Choroid plexus epithelial cell (primary cell): Measurements from ENCODE around the gene IQSEC2.

Source experiments
- DNase-seq: peaks from one replicate; pipeline ENCODE4 v3.0.0-alpha.2; 2010; ENCODE audit warnings: low read depth
- H3K4me3 ChIP-seq: 2 replicates; pipeline ENCODE4 v1.5.1; 2011; ENCODE audit warnings: low read depth, mild to moderate bottlenecking, control low read depth, low read length, moderate library complexity
- CTCF ChIP-seq: conservative IDR thresholded peaks from 2 replicates; pipeline ENCODE4 v1.5.1; 2011; ENCODE audit warnings: low read depth, mild to moderate bottlenecking, control low read depth, inconsistent platforms, low read length, moderate library complexity

The IQSEC2 gene

DNA sequence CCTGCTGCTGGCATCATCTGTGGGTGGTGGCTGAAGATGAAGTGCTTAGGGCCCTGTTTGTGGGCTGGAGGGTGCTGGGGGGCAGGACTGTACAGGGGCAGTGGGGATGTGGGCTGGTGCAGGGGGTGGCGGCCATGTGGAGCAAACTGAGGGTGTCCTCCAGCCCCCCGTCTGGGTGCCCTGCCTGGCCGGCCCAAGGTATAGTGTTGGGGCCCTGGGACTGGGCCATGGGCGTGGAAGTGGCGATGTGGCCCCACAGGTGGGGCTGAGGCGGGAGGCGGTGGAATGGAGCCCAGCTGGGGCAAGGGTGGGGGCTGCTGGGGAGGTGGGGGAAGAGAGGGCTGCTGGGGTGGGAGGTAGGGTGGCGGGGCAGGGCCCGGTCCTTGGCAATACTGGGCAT lies 46.9 kb downstream of the IQSEC2 start:
- no peak for TF ChIP-seq CTCF
- H3K4me3 ChIP-seq, result no peak overlapping the region
- DNase-seq, result no peak

- DNase-seq, result no peak
- TF ChIP-seq CTCF, result no peak
- H3K4me3 ChIP-seq, result no peak overlapping the region
Measured at GRCh38 chrX:53233536-53233935, 47.8 kb downstream of the IQSEC2 start.

DNA sequence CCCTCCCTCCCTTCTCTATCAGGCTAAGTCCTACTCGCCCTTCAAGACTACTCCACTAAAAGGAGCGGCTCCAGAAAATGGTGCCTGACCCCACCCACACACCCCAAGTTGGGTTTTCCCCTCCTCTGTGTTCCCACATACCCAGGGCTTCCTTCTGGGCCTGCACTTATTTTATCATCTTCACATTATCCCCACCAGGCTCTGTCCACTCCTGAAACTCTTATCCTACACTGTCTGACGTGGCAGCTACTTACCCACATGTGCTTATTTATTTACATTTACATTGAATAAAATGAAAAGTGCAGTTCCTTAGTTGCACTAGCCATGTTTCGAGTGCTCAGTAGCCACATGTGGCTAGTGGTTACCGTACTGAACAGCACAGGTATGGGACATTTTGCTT lies 51.3 kb downstream of the IQSEC2 start:
- TF ChIP-seq CTCF, result no peak
- DNase-seq, result no peak

GRCh38 chrX:53227224-53227765 lies 54.1 kb downstream of the IQSEC2 start:
- DNase-seq, result no peak
- no peak overlapping the region for H3K4me3 ChIP-seq
- no peak for TF ChIP-seq CTCF

More for the DNA sequence above, 51.3 kb downstream of the IQSEC2 start:
- no peak overlapping the region for H3K4me3 ChIP-seq

- H3K4me3 ChIP-seq, result peak within 1 kb of the TSS; percentile 76
- no peak for TF ChIP-seq CTCF
- DNase-seq, result peak; percentile 92
Measured at GRCh38 chrX:53224860-53225797, 56.3 kb downstream of the IQSEC2 start, which contains the start of gene KDM5C. KDM5C (minus strand) TSS chrX:53225207; CDS start chrX:53224889, 318 bp downstream.

DNA sequence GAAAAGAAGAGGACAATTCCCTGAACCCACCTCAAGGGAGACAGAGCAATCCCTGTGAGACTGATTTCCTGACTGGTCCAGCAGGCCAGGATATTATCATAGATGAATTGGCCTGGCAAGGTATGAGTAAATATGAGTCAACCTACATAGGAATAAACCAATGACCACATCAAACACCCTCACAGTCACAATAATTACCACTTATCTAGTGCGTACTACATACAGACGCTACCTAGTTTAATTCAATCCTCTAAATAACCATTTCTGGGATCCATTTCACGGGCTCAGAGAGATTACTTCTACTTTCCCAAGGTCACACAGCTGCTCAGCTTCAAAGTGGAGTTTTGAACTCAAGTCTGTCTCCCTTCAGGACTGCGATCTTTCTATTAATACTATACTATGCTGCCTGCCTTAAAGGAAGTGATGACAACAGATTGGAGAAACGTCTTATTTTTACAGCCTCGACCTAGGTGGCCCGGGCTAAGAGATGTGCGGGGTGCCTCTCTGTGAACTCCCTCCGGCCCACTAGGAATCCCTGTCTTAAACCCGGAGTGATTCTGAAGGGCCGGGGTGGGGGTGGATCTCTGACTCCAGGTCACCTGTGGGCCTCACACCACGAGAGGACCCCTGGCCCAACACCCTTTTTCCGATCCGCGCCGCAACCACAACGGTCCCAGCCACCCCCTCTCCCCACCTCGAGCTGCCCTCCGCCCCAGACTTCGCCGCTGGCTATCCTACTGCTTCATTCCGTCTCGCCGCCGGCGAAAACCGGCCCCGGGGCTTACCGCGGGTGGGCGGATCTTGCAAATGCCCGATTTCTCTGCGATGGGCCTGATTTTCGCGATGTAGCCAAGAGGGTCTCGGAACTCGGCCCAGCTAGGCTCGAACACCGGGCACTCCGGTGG lies 57.2 kb downstream of the IQSEC2 start:
- peak; percentile 38 for DNase-seq
- H3K4me3 ChIP-seq, result peak overlapping the region; percentile 76

More for the DNA sequence above, 57.2 kb downstream of the IQSEC2 start:
- no peak for TF ChIP-seq CTCF
